ENCODE measurements around the gene PCDHB11. TPM values are rescaled to one million over a fixed set of nuclear protein-coding genes. Genes with fewer than 3 reads are reported as not detected.
"Not testable (repeated sequence)": the region's sequence is repeated elsewhere in the genome, so short reads cannot be mapped to it uniquely, and the experiment has no call there.

The PCDHB11 gene
- total RNA-seq, 3 donors from 2014 or later: not detected

DNA sequence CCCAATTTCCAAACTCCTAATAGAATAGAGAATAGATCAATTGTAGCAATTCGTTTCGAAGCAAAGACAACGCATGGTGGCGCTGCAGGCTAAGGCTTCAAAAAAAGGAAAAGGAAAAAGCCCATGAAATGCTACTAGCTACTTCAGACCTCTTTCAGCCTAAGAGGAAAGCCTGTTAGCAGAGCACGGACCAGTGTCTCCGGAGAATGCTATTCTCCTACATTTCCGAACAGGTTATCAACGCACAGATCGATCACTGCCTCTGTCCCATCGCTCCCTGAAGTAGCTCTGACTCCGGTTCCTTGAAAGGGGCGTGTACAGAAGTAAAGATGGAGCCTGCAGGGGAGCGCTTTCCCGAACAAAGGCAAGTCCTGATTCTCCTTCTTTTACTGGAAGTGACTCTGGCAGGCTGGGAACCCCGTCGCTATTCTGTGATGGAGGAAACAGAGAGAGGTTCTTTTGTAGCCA, 45.9 kb downstream of the PCDHB11 start, which contains the start of gene PCDHB15:
Gene PCDHB15 (plus strand): TSS at position 146 of the 468 bp plus-strand sequence. CDS start 184 bp downstream, at position 330.
- no peak for ATAC-seq
- Mint-ChIP-seq H3K27me3 (ENCODE audit: low read depth) (peaks cover 43% of the 10 kb centered on the region), H3K36me3 (ENCODE audit: insufficient read depth) (peaks cover 8% of the 10 kb centered on the region), H3K4me1 (ENCODE audit: low read depth) (no peaks in the 10 kb centered on the region), H3K4me3 (no peak within 1 kb of the TSS), H3K9me3 (peaks cover 59% of the 10 kb centered on the region)
- no peak for DNase-seq

DNA sequence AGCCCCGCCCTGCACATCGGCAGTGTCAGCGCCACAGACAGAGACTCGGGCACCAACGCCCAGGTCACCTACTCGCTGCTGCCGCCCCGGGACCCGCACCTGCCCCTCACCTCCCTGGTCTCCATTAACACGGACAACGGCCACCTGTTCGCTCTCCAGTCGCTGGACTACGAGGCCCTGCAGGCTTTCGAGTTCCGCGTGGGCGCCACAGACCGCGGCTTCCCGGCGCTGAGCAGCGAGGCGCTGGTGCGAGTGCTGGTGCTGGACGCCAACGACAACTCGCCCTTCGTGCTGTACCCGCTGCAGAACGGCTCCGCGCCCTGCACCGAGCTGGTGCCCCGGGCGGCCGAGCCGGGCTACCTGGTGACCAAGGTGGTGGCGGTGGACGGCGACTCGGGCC, 47.5 kb downstream of the PCDHB11 start:
- not testable (repeated sequence) for H3K4me1 Mint-ChIP-seq (ENCODE audit: low read depth); H3K4me3 Mint-ChIP-seq; H3K36me3 Mint-ChIP-seq (ENCODE audit: insufficient read depth); ATAC-seq; DNase-seq
- H3K27me3 Mint-ChIP-seq (ENCODE audit: low read depth): peaks cover 31% of the 10 kb centered on the region
- peaks cover 60% of the 10 kb centered on the region for H3K9me3 Mint-ChIP-seq

DNA sequence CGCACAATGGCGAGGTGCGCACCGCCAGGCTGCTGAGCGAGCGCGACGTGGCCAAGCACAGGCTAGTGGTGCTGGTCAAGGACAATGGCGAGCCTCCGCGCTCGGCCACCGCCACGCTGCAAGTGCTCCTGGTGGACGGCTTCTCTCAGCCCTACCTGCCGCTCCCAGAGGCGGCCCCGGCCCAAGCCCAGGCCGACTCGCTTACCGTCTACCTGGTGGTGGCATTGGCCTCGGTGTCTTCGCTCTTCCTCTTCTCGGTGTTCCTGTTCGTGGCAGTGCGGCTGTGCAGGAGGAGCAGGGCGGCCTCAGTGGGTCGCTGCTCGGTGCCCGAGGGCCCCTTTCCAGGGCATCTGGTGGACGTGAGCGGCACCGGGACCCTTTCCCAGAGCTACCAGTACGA, 48.0 kb downstream of the PCDHB11 start:
- not testable (repeated sequence) for DNase-seq; H3K4me1 Mint-ChIP-seq (ENCODE audit: low read depth); H3K36me3 Mint-ChIP-seq (ENCODE audit: insufficient read depth); ATAC-seq; H3K4me3 Mint-ChIP-seq
- H3K27me3 Mint-ChIP-seq (ENCODE audit: low read depth): peaks cover 27% of the 10 kb centered on the region
- peaks cover 62% of the 10 kb centered on the region for H3K9me3 Mint-ChIP-seq

DNA sequence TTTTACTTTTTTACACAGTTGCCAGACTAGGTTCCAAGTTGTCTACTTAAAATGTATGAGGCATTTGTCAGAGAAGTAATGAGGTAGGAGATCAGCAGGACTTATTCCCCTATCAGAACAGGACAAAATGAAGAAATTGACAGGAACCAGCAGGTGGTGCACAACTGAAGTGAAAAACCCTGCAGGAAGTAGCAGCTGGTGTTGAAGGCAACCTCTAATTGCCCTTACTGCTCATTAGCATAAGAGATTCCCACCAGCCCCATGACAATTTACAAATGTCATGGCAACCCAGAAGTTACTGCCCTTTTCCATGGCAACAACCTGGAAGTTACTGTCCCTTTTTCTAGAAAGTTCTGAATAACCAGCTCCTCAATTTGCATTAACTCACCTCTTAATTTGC, 51.1 kb downstream of the PCDHB11 start:
- peaks cover 3% of the 10 kb centered on the region for H3K36me3 Mint-ChIP-seq (ENCODE audit: insufficient read depth)
- DNase-seq (no peak), ATAC-seq (no peak)
- peaks cover 61% of the 10 kb centered on the region for H3K9me3 Mint-ChIP-seq
- H3K27me3 Mint-ChIP-seq (ENCODE audit: low read depth): peaks cover 9% of the 10 kb centered on the region
- H3K4me1 Mint-ChIP-seq (ENCODE audit: low read depth): no peaks in the 10 kb centered on the region
- no peak overlapping the region for H3K4me3 Mint-ChIP-seq

Other genes with a start within 250 kb of the PCDHB11 start
- not detected for gene PCDHAC2, start 233.2 kb upstream of the PCDHB11 start, total RNA-seq
- not detected for gene PCDHB1, start 148.3 kb upstream of the PCDHB11 start, total RNA-seq
- gene PCDHB2, start 105.0 kb upstream of the PCDHB11 start, total RNA-seq: under 1 TPM in 1 of 3 donors, not detected in 2; 0.19 TPM
- not detected for gene PCDHB3, start 99.2 kb upstream of the PCDHB11 start, total RNA-seq
- not detected for gene PCDHB4, start 77.8 kb upstream of the PCDHB11 start, total RNA-seq
- gene PCDHB5, start 64.4 kb upstream of the PCDHB11 start, total RNA-seq: under 1 TPM in 2 of 3 donors, not detected in 1; 0.13 to 0.16 TPM
- gene PCDHB6, start 49.6 kb upstream of the PCDHB11 start, total RNA-seq: under 1 TPM in 1 of 3 donors, not detected in 2; 0.05 TPM
- gene PCDHB7, start 27.0 kb upstream of the PCDHB11 start, total RNA-seq: not detected
- not detected for gene PCDHB8, start 21.8 kb upstream of the PCDHB11 start, total RNA-seq
- not detected for gene PCDHB16, start 17.2 kb upstream of the PCDHB11 start, total RNA-seq
- gene PCDHB9, start 12.5 kb upstream of the PCDHB11 start, total RNA-seq: not detected
- under 1 TPM in 1 of 3 donors, not detected in 2; 0.08 TPM for gene PCDHB10, start 7.3 kb upstream of the PCDHB11 start, total RNA-seq
- gene PCDHB12, start 9.1 kb downstream of the PCDHB11 start, total RNA-seq: not detected
- under 1 TPM; 0.08 to 0.16 (median 0.10) TPM for gene PCDHB13, start 14.3 kb downstream of the PCDHB11 start, total RNA-seq
- under 1 TPM in 2 of 3 donors, not detected in 1; 0.08 TPM for gene PCDHB14, start 23.7 kb downstream of the PCDHB11 start, total RNA-seq
- gene PCDHB15, start 45.8 kb downstream of the PCDHB11 start, total RNA-seq: under 1 TPM in 1 of 3 donors, not detected in 2; 0.08 TPM
- gene SLC25A2, start 104.4 kb downstream of the PCDHB11 start, total RNA-seq: under 1 TPM in 1 of 3 donors, not detected in 2; 0.18 TPM
- 10 to 100 TPM; 64.8 to 73.8 (median 70.4) TPM for gene TAF7, start 121.2 kb downstream of the PCDHB11 start, total RNA-seq
- gene PCDHGA1, start 130.9 kb downstream of the PCDHB11 start, total RNA-seq: under 1 TPM; 0.05 to 0.11 (median 0.11) TPM
- under 1 TPM in 1 of 3 donors, not detected in 2; 0.05 TPM for gene PCDHGA2, start 139.1 kb downstream of the PCDHB11 start, total RNA-seq
- not detected for gene PCDHGA3, start 144.2 kb downstream of the PCDHB11 start, total RNA-seq
- under 1 TPM in 1 of 3 donors, not detected in 2; 0.13 TPM for gene PCDHGB1, start 150.5 kb downstream of the PCDHB11 start, total RNA-seq
- gene PCDHGA4, start 155.4 kb downstream of the PCDHB11 start, total RNA-seq: under 1 TPM; 0.08 to 0.30 (median 0.08) TPM
- gene PCDHGB2, start 160.4 kb downstream of the PCDHB11 start, total RNA-seq: under 1 TPM; 0.13 to 0.43 (median 0.40) TPM
- under 1 TPM; 0.05 to 0.13 (median 0.08) TPM for gene PCDHGA5, start 164.5 kb downstream of the PCDHB11 start, total RNA-seq
- under 1 TPM; 0.10 to 0.19 (median 0.13) TPM for gene PCDHGB3, start 170.6 kb downstream of the PCDHB11 start, total RNA-seq
- gene PCDHGA6, start 174.3 kb downstream of the PCDHB11 start, total RNA-seq: under 1 TPM; 0.13 to 0.27 (median 0.18) TPM
- under 1 TPM in 2 of 3 donors, not detected in 1; 0.08 to 0.11 TPM for gene PCDHGA7, start 183.1 kb downstream of the PCDHB11 start, total RNA-seq
- gene PCDHGB4, start 188.1 kb downstream of the PCDHB11 start, total RNA-seq: under 1 TPM; 0.08 to 0.22 (median 0.20) TPM
- gene PCDHGA8, start 193.0 kb downstream of the PCDHB11 start, total RNA-seq: not detected
- under 1 TPM; 0.26 to 0.91 (median 0.27) TPM for gene PCDHGB5, start 198.3 kb downstream of the PCDHB11 start, total RNA-seq
- under 1 TPM; 0.13 to 0.18 (median 0.16) TPM for gene PCDHGA9, start 203.2 kb downstream of the PCDHB11 start, total RNA-seq
- under 1 TPM; 0.08 to 0.22 (median 0.18) TPM for gene PCDHGB6, start 208.4 kb downstream of the PCDHB11 start, total RNA-seq
- gene PCDHGA10, start 213.4 kb downstream of the PCDHB11 start, total RNA-seq: under 1 TPM; 0.25 to 0.68 (median 0.40) TPM
- under 1 TPM in 1 of 3 donors, not detected in 2; 0.15 TPM for gene PCDHGB7, start 218.1 kb downstream of the PCDHB11 start, total RNA-seq
- gene PCDHGA11, start 221.4 kb downstream of the PCDHB11 start, total RNA-seq: under 1 TPM; 0.05 to 0.13 (median 0.05) TPM
- gene PCDHGA12, start 230.9 kb downstream of the PCDHB11 start, total RNA-seq: under 1 TPM; 0.11 to 0.24 (median 0.20) TPM

Measured in activated T-cell treated with anti-CD3 and anti-CD28 coated beads, Interleukin-2, amount 50 U/mL, for 4 hours (primary cell).